Bone marrow (tissue), 2 donors: Measurements from ENCODE around the gene TMPRSS15.
"Not testable (repeated sequence)": the region's sequence is repeated elsewhere in the genome, so short reads cannot be mapped to it uniquely, and the experiment has no call there.

Experiments used
- DNase-seq, 2 donors: peaks; one replicate each; lab custom pipeline; 2025; lab: John Stamatoyannopoulos, UW

Gene TMPRSS15

DNA sequence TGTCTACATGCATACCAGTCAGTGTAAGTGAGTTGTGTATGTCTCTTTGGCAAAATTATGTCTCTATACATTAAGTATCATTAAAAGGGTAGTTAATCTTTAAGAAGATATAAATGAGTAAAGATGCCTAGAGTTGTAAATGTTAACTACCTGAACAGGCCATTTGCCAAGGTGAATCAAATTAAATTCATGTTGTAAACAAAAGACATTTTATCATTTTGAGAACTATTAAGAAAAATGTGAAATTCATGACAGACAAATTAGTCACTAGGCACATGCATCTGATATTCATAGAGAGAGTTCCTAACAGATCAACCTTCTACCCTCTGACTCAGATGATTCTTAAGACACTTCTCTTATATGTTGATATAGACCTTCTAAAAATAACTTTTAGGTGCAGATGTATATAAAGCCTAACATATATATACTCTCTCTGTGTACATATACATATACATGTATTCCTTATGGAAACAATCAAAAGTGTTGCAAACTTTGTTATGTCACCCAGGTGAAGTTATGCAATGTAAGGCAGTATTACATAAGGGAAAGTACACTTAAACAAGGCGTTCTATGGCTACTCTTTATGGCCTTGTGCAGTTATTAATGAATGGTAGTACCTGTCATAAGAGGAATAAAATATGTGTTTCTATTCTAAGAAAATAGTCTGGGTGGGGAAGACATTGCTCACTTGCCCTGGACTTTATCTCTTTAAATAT is at the start of gene TMPRSS15:
Gene TMPRSS15 (minus strand): TSS at position 51 of the 716 bp plus-strand sequence. CDS start 163 bp downstream, outside the sequence.
- no peak for DNase-seq

DNA sequence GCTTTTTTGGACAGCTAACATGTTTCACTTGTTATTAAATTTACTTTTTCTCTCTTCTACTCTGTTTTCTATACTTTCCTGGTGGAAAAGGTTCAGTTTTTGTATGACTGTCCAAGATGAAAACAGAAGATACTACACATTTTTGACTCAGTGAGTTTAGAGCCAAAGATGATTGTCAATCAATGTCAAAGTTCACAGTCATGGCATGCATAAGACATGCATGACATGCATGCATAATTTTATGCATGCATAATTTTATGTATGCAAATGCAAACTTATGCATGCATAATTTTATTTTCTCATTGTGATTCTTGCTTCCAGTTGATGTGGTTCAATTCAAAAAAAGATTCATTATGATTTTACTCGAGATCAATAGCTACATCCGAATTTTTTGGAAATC is 48.1 kb upstream of the TMPRSS15 start:
- no peak for DNase-seq

DNA sequence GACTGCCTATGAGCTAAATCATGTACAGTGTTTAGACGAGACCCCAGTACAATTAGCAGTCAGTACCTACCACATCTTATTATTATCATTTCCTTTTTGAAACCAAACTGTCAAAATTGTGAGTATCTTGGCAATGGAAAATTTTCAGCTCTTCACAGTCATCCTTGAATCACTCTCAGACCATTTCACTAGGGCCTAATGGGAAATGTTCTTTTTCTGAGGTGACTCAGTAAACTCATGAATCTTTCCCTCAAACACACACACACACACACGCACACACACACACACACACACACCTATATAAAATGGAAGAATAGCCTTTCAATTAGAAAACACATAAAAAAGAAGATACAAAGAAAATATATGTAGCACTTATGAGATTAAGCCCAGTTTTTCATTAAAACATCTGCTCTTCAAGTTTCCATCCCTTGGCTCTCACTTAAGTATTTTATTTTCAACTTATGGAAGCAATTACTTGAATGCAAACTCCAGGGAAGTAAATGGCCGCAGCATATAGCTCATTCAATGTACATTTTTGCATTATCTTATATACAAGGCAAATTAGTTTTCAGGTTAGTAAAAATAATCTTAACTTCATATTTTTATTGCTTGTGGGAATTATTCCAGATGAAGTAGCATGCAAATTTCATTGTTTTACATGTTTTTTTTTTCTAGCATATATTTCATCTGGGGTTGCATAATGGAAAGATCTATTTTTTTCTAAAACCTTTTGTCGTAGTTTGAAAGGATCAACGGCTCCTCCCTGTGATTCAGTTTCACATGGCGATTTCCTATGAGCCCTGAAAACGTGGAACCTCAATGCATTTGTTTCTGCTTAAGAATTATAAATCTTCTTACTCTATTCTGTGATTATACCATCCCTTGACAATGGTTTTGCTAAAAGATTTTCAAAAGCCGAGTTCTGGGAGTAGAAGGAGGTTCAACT is 46.3 kb upstream of the TMPRSS15 start:
- no peak for DNase-seq

DNA sequence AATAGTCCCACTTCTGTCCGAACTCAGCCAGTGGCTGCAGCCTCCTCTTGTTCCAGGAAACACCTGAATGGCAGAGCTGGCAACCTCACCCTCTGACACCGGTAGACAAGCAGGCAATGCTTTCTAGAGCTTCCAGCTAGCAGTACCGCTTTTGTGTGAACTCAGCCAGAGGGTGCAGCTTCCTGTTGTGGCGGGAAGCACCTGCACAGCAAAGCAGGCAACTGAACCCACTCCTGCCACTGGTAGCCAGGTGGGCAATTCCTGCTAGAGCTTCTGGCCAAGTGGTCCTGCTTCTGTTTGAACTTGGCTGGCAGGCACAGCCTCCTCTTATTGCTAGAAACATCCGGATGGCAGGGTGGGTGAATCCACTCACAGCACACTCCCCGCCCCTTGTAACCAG is 40.1 kb upstream of the TMPRSS15 start:
- no peak for DNase-seq

DNA sequence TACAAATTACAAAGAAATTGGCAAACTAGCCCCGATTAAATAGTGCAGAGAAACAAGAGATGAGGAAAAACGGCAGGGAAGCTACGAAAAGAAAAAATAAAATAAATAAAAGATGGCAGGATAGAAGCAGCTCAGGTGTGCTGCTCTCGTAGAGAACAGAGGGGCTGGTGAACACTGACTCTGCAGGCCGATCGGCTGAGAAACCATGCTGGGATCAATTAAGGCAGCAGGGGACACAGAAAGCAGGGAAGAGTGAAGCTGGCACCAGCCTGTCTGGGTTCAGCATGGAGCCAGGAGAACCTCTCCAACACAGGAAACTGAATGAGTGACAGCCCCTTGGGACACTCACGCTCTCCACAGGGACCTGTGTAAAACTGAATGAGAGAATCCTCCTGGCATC is 39.5 kb upstream of the TMPRSS15 start:
- DNase-seq, result no peak

DNA sequence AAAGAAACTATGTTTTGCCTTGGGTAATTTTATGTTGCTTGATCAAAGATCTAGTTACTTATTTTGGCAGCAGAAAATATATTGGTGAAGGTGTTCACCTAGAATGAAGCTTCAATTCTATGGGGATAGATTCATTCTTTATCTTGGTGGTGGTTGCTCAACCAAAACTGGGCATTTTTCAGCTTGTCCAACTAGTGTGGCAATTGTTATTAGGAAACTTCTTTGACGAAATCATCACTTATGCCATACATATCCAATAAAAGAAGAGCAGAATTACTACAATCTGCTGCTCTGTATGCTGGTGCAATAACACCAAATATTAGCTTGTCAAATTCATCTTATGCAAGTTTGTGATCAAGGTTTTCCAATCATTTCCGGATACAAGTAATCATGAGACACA is 26.8 kb upstream of the TMPRSS15 start:
- no peak for DNase-seq

DNA sequence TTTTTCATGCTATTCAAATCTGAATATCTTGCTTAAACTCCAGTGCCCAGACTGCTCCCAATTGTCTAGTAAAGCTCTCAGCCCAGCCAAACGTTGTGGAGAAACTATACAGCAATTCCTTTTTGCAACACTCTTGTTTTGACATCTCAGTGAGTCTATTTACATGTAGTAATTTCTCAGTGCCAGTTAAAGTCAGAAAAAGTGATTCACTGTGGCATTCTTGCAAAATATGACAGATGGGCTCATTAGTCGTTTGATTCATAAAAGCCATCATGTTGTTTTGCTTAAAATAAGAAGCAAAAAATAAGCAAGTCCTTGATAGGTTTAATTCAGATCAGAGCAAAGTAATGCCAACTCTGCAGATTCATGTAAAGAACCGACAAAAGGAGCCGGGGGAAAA is 20.7 kb upstream of the TMPRSS15 start:
- no peak for DNase-seq

DNA sequence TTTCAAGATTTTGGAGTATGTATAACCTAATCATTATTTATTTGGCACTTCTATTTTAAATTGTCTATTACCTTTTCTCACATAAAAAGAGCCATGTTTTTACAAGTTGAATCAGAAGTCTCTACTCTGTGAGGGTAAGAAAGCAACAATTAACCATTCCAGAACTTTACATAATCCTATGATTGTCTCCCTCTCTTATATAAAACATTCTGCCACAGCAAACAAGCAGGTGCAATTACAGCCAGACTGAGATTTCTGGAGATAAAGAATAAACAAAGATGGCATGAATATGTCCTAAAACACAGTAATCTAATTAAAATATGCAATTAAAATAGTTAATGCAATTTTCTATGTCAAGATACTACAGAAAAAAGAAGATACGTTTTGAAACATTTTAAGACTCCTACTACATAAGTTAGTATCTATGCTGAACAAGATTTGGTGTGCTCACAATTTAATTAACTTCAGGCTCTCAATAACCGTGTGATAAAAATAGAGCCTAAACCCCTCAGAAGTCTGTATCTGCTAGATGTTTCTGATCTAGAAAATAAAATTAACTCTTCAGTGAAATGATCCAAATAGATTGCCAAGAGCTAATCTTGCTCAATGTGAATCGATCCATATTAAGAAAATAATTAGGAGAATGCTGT is 13.7 kb upstream of the TMPRSS15 start:
- no peak for DNase-seq

DNA sequence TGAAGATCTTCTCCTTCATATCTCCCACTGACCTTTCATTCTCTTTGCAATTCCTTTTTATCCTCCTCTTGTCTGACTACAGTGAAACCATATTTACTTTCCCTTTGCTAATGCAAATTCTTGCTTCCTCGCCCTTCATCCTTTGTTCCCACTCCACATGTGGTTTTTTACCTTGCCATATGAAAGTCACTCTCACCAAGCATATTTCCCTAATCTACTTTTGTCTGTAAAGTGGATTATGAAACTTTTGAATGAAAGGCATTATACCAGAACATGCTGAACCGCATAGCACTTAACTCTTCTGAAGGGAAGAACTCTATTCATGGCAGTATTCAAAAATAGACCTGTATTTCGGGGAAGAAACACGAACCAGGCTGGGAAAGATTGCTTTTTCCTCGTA is 8.0 kb upstream of the TMPRSS15 start:
- no peak for DNase-seq

DNA sequence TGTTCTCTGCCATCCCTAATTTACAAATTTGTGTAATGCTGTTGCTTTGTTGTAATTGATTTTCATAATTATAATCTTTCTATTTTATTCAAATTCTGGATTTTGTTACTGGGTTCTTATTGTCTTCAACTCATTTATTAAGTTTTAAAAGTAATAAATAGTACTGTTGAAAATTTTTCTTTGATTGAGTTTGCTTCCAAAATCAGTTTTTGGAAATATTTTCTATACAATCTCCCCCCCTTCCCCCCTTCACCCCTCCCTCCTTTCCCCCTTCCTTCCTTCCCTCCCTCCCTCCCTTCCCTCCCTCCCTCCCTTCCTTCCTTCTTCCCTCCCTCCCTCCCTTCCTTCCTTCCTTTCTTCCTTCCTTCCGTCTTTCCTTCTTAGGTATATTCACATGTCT is 6.0 kb upstream of the TMPRSS15 start:
- DNase-seq, result no peak

DNA sequence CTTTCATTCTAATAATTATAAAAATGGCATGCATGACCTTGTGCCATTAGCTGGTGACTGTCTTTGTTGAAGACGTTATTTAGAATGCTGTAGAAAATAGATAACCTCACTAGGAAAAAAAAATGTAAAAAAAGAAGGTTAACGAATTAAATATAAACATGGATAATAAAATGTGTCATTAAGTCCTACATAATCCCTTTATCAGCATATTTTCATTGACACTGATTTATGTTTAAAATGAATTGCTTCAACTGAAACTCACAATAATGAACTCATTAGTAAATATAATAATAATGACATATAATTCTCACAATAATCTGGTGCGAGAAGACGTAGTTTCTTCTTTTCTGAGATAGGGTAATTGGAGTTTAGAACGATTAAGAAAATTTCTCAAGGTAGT is 4.7 kb downstream of the TMPRSS15 start:
- no peak for DNase-seq

DNA sequence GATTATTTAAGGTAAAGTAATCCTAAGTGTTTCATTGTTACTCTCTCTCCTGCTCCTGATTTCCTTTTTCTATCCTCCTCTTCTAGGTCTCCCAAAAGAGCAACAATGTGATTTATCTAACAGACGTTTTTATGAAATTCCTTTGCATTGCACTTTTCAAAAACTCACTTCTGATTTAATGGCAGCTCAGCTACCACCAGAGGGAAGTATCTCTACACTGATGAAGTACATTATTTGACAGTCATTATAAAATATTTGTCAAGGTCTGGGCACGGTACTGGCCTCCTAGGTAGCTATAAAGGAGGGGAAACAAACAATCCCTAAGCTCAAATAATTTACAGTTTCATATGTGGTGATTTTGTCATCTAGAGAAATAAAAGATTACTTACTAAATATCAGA is 15.6 kb downstream of the TMPRSS15 start:
- no peak for DNase-seq

DNA sequence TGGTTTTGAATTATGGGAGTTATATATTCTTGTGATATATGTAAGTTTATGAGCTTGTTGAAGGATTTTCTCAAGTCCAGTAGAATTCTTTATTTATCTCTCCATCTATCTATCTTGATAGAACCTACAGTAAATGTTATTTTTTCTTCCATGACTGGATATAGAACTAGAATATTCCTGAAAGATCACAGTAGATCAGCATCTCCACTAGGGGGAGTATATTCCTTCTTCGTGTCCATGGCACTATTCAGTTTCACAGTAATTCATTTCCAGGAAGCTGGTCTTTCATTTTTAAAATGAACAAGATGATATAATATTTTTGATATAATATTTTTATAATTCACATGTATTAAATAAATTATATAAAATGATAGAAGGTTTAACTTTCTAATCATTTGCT is 18.8 kb downstream of the TMPRSS15 start:
- no peak for DNase-seq

DNA sequence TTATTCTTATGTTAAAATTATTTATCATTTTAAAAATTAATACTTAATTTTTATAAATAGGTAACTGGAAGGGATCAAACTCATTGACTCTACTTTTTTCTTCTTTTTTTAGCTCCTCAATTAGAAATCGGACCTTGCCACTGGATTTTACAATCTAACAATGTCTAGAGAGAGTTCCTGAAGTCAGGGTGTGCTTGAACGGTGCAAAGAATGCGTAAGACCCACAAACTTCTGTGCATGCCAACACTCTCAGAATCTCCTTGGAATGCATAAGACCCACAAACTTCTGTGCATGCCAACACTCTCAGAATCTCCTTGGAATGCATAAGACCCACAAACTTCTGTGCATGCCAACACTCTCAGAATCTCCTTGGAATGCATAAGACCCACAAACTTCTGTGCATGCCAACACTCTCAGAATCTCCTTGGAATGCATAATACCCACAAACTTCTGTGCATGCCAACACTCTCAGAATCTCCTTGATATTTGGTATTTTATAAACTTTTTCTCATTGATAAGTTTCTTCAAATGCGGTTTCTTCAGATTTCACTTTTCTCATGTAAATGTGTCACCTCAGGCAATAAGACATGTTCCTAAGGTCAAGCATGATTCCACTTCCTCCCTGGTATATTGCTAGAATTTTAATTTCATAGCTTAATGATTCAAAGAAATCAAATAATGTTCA is 20.5 kb downstream of the TMPRSS15 start:
- not testable (repeated sequence) for DNase-seq

DNA sequence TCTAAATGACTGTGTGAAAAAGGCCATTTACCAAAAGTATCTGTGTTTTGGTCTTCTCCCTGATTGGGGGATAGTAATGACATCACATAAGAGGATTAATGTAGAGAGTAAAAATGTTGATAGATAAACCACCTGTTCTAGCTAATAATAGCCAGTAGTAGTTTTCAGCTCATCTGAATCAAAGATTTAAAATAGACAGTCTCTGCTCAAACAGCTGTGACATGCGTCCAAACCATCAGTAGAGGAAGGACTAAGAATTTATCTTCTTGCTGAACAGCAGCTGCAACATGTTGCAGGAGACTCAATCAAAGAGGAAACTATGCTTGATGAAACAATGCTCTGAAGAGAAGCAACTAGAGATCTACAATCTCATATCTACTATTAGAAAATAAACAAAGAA is 21.4 kb downstream of the TMPRSS15 start:
- DNase-seq, result no peak

DNA sequence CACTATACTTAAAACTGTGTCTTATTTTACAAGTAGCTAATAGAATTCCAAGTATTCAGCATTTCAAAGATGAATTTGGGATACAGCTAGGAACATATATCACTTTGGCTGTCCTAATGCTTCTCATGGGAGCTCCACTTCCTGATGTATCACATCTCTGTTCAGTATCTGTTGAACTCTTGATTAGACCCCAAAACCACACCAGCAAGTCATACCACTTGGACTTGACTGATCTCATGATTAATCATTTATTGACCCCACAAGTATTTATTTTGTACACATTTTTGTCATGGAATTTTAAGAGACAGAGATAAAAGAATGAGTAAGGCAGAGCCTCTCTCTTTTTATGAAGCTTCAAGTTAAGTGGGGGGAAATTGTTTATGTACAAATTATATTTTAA is 30.0 kb downstream of the TMPRSS15 start:
- no peak for DNase-seq

DNA sequence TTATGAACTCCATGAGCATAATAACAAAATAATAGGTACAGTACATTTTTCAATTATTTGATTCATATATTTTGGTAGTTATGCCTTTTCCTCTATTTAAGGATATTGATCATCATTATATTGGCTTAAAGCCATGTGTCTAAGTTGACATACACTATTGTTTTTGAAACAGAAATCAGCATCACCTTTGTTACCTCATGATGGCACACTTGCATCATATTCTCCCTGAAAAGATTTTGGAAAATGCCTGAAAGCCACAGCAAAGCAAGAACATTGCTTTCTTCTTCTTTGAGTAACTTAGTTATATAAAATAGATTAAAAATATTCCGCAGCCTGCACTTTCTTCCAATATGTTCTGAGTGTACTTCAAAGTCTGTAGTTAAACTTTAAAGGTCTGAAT is 33.3 kb downstream of the TMPRSS15 start:
- no peak for DNase-seq

DNA sequence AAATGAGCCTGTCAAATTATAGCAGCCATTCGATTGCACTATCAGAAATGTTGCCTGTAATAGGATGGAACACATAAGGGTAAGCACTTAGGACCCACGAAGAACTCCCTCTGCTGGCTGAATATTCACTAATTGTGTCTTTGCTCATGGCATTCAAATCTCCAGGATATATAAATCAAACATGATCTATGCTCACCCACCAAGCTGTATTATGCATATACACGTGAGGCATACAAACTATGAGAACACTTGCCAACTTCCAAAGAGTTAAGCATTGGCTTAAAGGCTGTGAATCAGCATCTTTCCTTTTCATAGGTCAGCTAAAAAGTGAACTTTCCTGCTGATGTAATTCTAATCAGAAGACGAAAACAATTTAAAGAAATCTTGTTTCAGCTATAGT is 34.5 kb downstream of the TMPRSS15 start:
- no peak for DNase-seq

DNA sequence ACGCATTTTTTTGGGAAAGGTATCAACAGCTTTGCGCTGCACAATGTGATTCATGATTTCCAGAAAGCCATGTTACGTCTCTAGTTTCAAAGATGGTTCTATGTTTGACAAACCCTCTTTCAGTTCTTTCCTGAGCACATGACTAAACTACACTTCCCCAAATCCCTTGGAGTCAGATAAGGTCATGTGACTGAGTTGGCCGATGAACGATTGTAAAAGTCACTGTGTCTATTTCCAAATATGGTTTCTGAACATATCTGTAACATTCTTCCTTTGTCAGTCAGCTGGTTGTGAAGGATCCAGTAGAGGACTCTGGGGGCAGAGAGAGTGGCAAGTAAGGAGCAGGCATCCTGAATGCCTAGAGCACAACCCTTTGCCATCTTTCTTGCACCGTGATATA is 35.4 kb downstream of the TMPRSS15 start:
- DNase-seq, result no peak

DNA sequence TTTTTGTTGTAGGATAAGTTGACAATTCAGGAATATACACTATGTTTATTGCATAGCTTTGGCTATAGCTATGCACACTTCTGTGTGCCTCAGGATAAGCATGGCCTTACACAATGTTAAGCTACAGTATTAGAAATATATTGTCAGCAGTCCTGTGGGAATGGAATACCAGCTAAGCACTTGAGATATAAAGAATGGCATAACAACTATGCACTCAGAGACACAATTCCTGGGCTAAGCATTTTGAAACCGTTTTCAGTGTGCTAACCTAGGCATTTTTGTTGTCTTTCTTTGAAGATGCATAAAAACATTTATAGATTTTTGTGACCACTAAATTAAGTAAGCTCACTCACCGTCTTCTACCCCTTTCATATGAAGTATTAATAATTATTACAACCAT is 46.8 kb downstream of the TMPRSS15 start:
- no peak for DNase-seq

DNA sequence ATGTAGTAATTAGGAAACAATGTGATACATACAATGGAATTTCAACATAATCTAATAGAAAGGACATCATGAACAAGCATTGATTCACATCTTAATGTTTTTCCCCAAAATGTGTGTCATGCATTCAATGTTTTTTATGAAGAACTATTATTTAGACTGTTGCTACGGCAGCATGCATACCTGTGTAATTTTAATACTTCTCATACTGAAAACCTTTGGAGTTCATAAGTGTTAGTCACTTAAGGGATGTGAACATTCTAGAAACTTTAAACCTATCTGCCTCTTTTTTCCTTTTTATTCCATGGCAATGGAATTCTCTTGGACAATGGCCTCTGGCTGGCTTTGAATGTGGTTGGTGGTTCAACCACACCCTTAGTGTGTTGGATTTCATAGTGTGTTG is 48.6 kb downstream of the TMPRSS15 start:
- DNase-seq, result no peak

DNA sequence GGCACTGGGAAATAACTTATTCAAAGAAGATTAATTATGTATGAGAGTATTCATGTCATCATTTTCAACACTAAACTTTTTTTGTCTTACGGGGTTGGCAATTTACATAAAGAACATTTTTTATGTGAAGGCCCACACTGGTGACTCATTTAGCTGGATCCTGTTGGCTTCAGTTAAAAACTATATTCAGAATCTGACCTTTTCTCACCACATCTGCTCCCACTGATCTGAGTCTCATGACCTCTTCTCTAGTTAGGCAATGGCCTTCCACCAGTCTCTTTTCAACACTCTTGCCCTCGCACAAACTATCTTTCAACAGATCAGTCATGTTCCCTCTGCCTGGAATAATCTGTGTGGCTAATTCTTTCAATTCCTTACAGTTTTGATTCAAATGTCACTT is 53.4 kb downstream of the TMPRSS15 start:
- DNase-seq, result no peak
